CD4-positive, alpha-beta T cell (primary cell): ENCODE measurements around the gene IL17RA. TPM values are rescaled to one million over a fixed set of nuclear protein-coding genes. Genes with fewer than 3 reads are reported as not detected.

ENCODE experiments used
- ATAC-seq: fragments of 200-7000 bp; cut with Tn5 transposase; one replicate; pipeline ENCODE4 v1.10.0; 2022; ENCODE audit warnings: mild to moderate bottlenecking; ENCODE audit not compliant: poor library complexity
- CTCF ChIA-PET: fragments of 350-600 bp; sonication (Branson Sonifier 250); formaldehyde crosslinking; loops from one replicate; lab custom pipeline; 2021; ENCODE audit warnings: antibody characterized with exemption, inconsistent platforms; lab: Charles Lee
- POLR2A ChIA-PET: fragments of 350-600 bp; sonication (Branson Sonifier 250); formaldehyde crosslinking; loops from one replicate; lab custom pipeline; 2021; ENCODE audit warnings: antibody characterized with exemption, inconsistent platforms; lab: Charles Lee
- DNase-seq, 14 experiments: peaks; one replicate each; pipeline ENCODE4 v3.0.0-alpha.2; 2013 to 2020; ENCODE audit warnings: mixed read lengths in 2 of 14
- H3K27ac ChIP-seq, 2 donors: one replicate each; pipeline versions ENCODE4 v1.5.1 to v1.7.0; 2013; ENCODE audit warnings: low read length in 2 of 2, low read depth in 1 of 2, mild to moderate bottlenecking in 1 of 2
- H3K27me3 ChIP-seq, 2 experiments: 1 replicate in 1 of 2; 2 replicates in 1 of 2; pipeline versions ENCODE4 v1.6.1 to v1.7.0; 2013; ENCODE audit warnings: low read length in 2 of 2, control low read depth in 1 of 2, mild to moderate bottlenecking in 1 of 2, moderate library complexity in 1 of 2; ENCODE audit not compliant: insufficient read depth in 2 of 2, control insufficient read depth in 1 of 2
- H3K36me3 ChIP-seq: one replicate; pipeline ENCODE4 v1.6.1; 2013; ENCODE audit warnings: low read length, control low read depth; ENCODE audit not compliant: insufficient read depth
- H3K4me1 ChIP-seq: one replicate; pipeline ENCODE4 v1.6.1; 2013; ENCODE audit warnings: low read length, control low read depth; ENCODE audit not compliant: insufficient read depth
- H3K4me3 ChIP-seq: one replicate; pipeline ENCODE4 v1.5.1; 2013; ENCODE audit warnings: mild to moderate bottlenecking, low read length, moderate library complexity
- H3K9me3 ChIP-seq, 2 experiments: 1 replicate in 1 of 2; 2 replicates in 1 of 2; pipeline versions ENCODE4 v1.6.1 to v1.7.0; 2013; ENCODE audit warnings: low read length in 2 of 2, mild to moderate bottlenecking in 2 of 2, control low read depth in 1 of 2, moderate library complexity in 1 of 2; ENCODE audit not compliant: control insufficient read depth in 1 of 2, insufficient read depth in 1 of 2
- H3K27ac Mint-ChIP-seq: one replicate; pipeline ENCODE4 v1.8.0; 2020; ENCODE audit warnings: mixed read lengths
- H3K27me3 Mint-ChIP-seq: one replicate; pipeline ENCODE4 v1.8.0; 2021; ENCODE audit warnings: mixed read lengths
- H3K36me3 Mint-ChIP-seq: one replicate; pipeline ENCODE4 v1.8.0; 2021; ENCODE audit warnings: low read depth, mixed read lengths
- H3K4me1 Mint-ChIP-seq: one replicate; pipeline ENCODE4 v1.8.0; 2021; ENCODE audit warnings: low read depth, mixed read lengths
- H3K4me3 Mint-ChIP-seq: one replicate; pipeline ENCODE4 v1.8.0; 2020; ENCODE audit warnings: mild to moderate bottlenecking, mixed read lengths
- H3K9me3 Mint-ChIP-seq: one replicate; pipeline ENCODE4 v1.8.0; 2020; ENCODE audit warnings: mixed read lengths
- intact Hi-C, 2 experiments: fragments of 100-400 bp; cut with DNase I in 1 of 2; cut with micrococcal nuclease in 1 of 2; formaldehyde crosslinking; loops; one replicate each; pipeline versions ENCODE4 v1.15.1 to v1.9.0; 2023 to 2025; cut with DNase I, micrococcal nuclease
- total RNA-seq, 174 experiments: library from RNA in 2 of 174; stranded (reverse) in 2 of 174; gene quantifications; one replicate each; pipeline ENCODE4 v1.2.3 and lab custom pipeline; 2021 to 2026
- TF ChIP-seq, protein P1 (sequence below): fragments of 200-600 bp; IDR thresholded peaks from one replicate; pipeline ENCODE4 v1.8.0; 2022; ENCODE audit warnings: antibody characterized with exemption, mild to moderate bottlenecking

Gene IL17RA
- total RNA-seq, 2 experiments from 2014 or later, result 23.2 to 24.3 TPM

DNA sequence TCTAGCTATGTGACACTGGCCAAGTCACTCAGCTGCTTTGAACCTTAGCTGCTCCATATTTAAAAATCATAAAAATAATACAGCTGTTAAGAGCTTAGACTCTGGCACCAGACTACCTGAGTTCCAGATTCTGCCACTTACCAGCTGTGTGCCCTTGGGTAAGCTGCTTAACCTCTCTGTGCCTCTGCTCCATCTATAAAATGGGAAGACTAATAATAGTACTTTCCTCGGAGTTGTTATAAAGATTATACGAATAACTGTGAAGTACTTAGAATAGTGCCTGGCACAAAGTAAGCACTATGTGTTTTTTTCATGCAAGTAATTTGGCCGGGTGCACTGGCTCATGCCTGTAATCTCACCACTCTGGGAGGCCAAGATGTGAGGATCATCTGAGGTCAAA lies 72.9 kb downstream of the IL17RA start:
- TF ChIP-seq, protein P1, sequence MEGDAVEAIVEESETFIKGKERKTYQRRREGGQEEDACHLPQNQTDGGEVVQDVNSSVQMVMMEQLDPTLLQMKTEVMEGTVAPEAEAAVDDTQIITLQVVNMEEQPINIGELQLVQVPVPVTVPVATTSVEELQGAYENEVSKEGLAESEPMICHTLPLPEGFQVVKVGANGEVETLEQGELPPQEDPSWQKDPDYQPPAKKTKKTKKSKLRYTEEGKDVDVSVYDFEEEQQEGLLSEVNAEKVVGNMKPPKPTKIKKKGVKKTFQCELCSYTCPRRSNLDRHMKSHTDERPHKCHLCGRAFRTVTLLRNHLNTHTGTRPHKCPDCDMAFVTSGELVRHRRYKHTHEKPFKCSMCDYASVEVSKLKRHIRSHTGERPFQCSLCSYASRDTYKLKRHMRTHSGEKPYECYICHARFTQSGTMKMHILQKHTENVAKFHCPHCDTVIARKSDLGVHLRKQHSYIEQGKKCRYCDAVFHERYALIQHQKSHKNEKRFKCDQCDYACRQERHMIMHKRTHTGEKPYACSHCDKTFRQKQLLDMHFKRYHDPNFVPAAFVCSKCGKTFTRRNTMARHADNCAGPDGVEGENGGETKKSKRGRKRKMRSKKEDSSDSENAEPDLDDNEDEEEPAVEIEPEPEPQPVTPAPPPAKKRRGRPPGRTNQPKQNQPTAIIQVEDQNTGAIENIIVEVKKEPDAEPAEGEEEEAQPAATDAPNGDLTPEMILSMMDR, result no peak
- no peaks in the 10 kb centered on the region for H3K27me3 ChIP-seq
- Mint-ChIP-seq H3K27me3 (no peaks in the 10 kb centered on the region), H3K4me1 (peaks cover 45% of the 10 kb centered on the region), H3K9me3 (no peaks in the 10 kb centered on the region), H3K36me3 (peaks cover 9% of the 10 kb centered on the region), H3K27ac (peak overlapping the region; percentile 58), H3K4me3 (peak overlapping the region; percentile 82)
- no peak overlapping the region for H3K27ac ChIP-seq
- peaks cover 39% of the 10 kb centered on the region for H3K4me1 ChIP-seq
- ChIA-PET POLR2A (interaction anchor here (0.5 kb wide), 1 partner anchor 65 kb away, joined by 3 read pairs; no protein-coding TSS in a partner anchor), CTCF (interaction anchor here (6.7 kb wide), 1 partner anchor 15 kb away, joined by 46 read pairs; no protein-coding TSS in a partner anchor)
- H3K9me3 ChIP-seq, result no peaks in the 10 kb centered on the region
- no peak for ATAC-seq
- H3K36me3 ChIP-seq, result no peaks in the 10 kb centered on the region
- no peak for DNase-seq
- no peak overlapping the region for H3K4me3 ChIP-seq
- intact Hi-C loops, result loop anchor here (2.0 to 5.0 kb wide), 3 partner anchors 40 to 470 kb away; partner anchors contain the start of gene ATP6V1E1 (in 1 of the 2)

DNA sequence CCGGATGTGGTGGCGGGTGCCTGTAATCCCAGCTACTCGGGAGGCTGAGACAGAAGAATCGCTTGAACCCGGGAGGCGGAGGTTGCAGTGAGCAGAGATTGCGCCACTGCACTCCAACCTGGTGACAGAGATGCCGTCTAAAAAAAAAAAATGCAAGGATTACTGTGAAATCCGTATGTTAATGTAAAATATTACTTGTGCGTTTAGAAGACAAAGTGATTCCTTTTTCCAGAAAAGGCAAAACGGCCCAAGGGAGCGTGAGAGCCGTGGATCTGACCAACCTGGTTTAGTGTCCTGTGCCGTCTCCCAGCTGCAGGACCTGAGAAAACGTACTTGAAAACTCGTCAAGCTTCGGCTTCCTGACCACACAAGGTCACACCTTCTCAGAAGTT lies 73.4 kb downstream of the IL17RA start:
- H3K4me1 Mint-ChIP-seq, result peaks cover 41% of the 10 kb centered on the region
- DNase-seq, result no peak

DNA sequence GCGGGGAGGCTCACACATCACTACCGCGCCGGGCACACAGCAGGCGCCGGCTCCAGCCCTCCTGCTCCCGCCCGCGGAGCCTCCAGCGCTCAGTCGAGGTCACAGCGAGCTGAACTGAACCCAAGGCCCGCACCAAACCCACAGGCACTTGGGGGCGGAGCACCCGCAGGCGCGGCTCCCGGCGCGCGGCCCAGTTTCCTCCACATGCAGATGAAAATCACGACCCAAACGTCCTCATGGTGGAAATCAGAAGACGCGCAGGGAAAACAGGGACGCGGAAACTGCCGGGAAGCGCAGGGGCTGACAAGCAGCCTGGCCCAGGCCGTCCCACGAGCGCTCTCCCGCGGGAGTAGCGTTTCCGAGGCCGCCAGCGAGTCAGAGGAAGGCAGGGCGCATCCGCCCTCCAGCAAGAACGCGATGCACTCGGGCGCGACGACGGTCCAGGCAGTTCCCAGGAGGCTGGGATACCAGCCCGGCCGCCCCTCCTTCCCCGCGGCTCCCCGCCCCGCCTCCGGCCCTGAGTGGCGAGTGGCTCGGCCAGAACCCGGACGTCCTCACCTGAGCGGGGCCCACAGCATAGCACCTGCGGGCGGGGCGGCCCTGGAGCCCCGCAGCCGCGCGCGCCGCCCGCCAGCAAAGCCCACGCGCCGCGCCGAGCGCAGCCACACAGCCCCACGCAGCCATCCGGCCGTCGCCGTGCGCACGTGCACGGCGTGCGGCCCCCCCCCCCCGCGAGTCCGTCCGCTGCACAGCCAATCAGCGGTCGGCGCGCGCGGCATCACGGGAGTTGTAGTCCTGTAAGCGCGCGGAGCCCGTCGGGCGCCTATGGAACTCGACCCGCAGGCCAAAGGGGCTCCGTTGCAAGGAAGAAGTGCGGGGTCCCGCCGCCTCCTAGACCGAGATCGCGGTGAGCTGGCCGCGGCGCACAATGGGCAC lies 74.0 kb downstream of the IL17RA start, which contains the start of gene HDHD5:
TSS of gene HDHD5 (minus strand) at position 710 of the 936 bp plus-strand sequence. CDS start at position 684, 26 bp downstream.
- POLR2A ChIA-PET, result interaction anchor here (0.8 to 2.1 kb wide), 3 partner anchors 13 to 70 kb away, joined by 3 to 7 read pairs (median 5); no protein-coding TSS in a partner anchor
- Mint-ChIP-seq H3K27ac (peak within 1 kb of the TSS; percentile 58), H3K27me3 (no peaks in the 10 kb centered on the region), H3K9me3 (no peaks in the 10 kb centered on the region), H3K4me1 (peaks cover 37% of the 10 kb centered on the region), H3K4me3 (peak within 1 kb of the TSS; percentile 82), H3K36me3 (peaks cover 7% of the 10 kb centered on the region)
- Histone ChIP-seq H3K27ac (peak within 1 kb of the TSS; percentile 41 to 65), H3K9me3 (no peaks in the 10 kb centered on the region), H3K4me1 (peaks cover 39% of the 10 kb centered on the region), H3K4me3 (peak within 1 kb of the TSS; percentile 85), H3K27me3 (no peaks in the 10 kb centered on the region), H3K36me3 (no peaks in the 10 kb centered on the region)
- DNase-seq (peak; percentile 82 to 96 (median 88)), ATAC-seq (peak; percentile 92)
- intact Hi-C loops, result loop anchor here (1.0 to 5.0 kb wide), 4 partner anchors 42 to 468 kb away; partner anchors contain the start of genes ATP6V1E1 (in 1 of the 2) and IL17RA (in 1 of the 2)
- CTCF ChIA-PET, result interaction anchor here (1.1 to 6.7 kb wide), 2 partner anchors 13 to 74 kb away, joined by 3 to 46 read pairs; partner anchors contain the start of gene IL17RA
- TF ChIP-seq, protein P1, result no peak

More for the DNA sequence above, 73.4 kb downstream of the IL17RA start:
- H3K27me3 Mint-ChIP-seq, result no peaks in the 10 kb centered on the region
- POLR2A ChIA-PET, result interaction anchor here (0.5 to 1.0 kb wide), 2 partner anchors 66 to 70 kb away, joined by 3 to 5 read pairs; no protein-coding TSS in a partner anchor
- no peaks in the 10 kb centered on the region for H3K9me3 ChIP-seq
- H3K4me1 ChIP-seq, result peaks cover 39% of the 10 kb centered on the region
- CTCF ChIA-PET, result interaction anchor here (6.7 kb wide), 1 partner anchor 14 kb away, joined by 46 read pairs; no protein-coding TSS in a partner anchor
- no peaks in the 10 kb centered on the region for H3K9me3 Mint-ChIP-seq
- peaks cover 7% of the 10 kb centered on the region for H3K36me3 Mint-ChIP-seq
- H3K27me3 ChIP-seq, result no peaks in the 10 kb centered on the region
- H3K4me3 Mint-ChIP-seq, result peak overlapping the region; percentile 82
- H3K4me3 ChIP-seq, result peak overlapping the region; percentile 85
- intact Hi-C loops, result loop anchor here (2.0 to 5.0 kb wide), 3 partner anchors 41 to 469 kb away; partner anchors contain the start of gene ATP6V1E1 (in 1 of the 2)
- peak overlapping the region in 1 of 2 donors; percentile 65 for H3K27ac ChIP-seq
- no peaks in the 10 kb centered on the region for H3K36me3 ChIP-seq
- H3K27ac Mint-ChIP-seq, result peak overlapping the region; percentile 58
- TF ChIP-seq, protein P1, result no peak
- ATAC-seq, result no peak
